ENCODE results near the gene ARID3B. TPM values are rescaled to one million over a fixed set of nuclear protein-coding genes. Genes with fewer than 3 reads are reported as not detected.

Gene ARID3B
- total RNA-seq, 2 experiments from 2014 or later: 3.2 to 7.5 TPM

GRCh38 chr15:74523982-74524381 is 17.0 kb upstream of the ARID3B start:
- H3K27ac ChIP-seq (ENCODE audit: low read depth, low read length, poor library complexity, severe bottlenecking): no peak overlapping the region
- POLR2A ChIA-PET: interaction anchor here (0.7 kb wide), 1 partner anchor 17 kb away, joined by 3 read pairs; no protein-coding TSS in a partner anchor
- no peaks in the 10 kb centered on the region for H3K79me2 ChIP-seq (ENCODE audit: insufficient read depth, low read depth, low read length)
- H4K20me1 ChIP-seq (ENCODE audit: insufficient read depth, low read length): no peaks in the 10 kb centered on the region
- H2AFZ ChIP-seq (ENCODE audit: low read length): no peak overlapping the region
- no peaks in the 10 kb centered on the region for H3K9me2 ChIP-seq (ENCODE audit: insufficient read depth, low read length)
- CTCF ChIA-PET (ENCODE audit: unreplicated experiment): no interaction called here
- H3K4me1 ChIP-seq (ENCODE audit: insufficient read depth, low read length, poor library complexity, severe bottlenecking): no peaks in the 10 kb centered on the region
- no peak overlapping the region for H3K4me2 ChIP-seq (ENCODE audit: low read length)
- intact Hi-C loops (cut with micrococcal nuclease; ENCODE audit: unreplicated experiment): no loop called here
- BruUV-seq (replicated peaks): no TSS peak
- TF ChIP-seq CTCF (conservative IDR thresholded peaks at IDR 0.05; ENCODE audit: low read length): no peak
- no peak for TF ChIP-seq EZH2phosphoT487 (IDR thresholded peaks at IDR 0.05; ENCODE audit: borderline replicate concordance, low read depth, low read length)
- DNase-seq (ENCODE audit: low spot score): no peak
- no peaks in the 10 kb centered on the region for H3K36me3 ChIP-seq (ENCODE audit: insufficient read depth, low read length)
- no peak overlapping the region for H3K4me3 ChIP-seq (ENCODE audit: low read depth, low read length, poor library complexity, severe bottlenecking)
- no peaks in the 10 kb centered on the region for H3K9me3 ChIP-seq (ENCODE audit: low read length)

- Histone ChIP-seq H3K9me2 (ENCODE audit: insufficient read depth, low read length) (no peaks in the 10 kb centered on the region), H3K27ac (ENCODE audit: low read depth, low read length, poor library complexity, severe bottlenecking) (no peak overlapping the region), H3K79me2 (ENCODE audit: insufficient read depth, low read depth, low read length) (no peaks in the 10 kb centered on the region), H3K4me3 (ENCODE audit: low read depth, low read length, poor library complexity, severe bottlenecking) (no peak overlapping the region), H2AFZ (ENCODE audit: low read length) (no peak overlapping the region), H3K36me3 (ENCODE audit: insufficient read depth, low read length) (no peaks in the 10 kb centered on the region), H4K20me1 (ENCODE audit: insufficient read depth, low read length) (peaks cover 4% of the 10 kb centered on the region; the same call in 1 of the 2 replicates), H3K9me3 (ENCODE audit: low read length) (no peaks in the 10 kb centered on the region), H3K4me2 (ENCODE audit: low read length) (no peak overlapping the region), H3K4me1 (ENCODE audit: insufficient read depth, low read length, poor library complexity, severe bottlenecking) (no peaks in the 10 kb centered on the region)
- BruUV-seq (replicated peaks): no TSS peak
- CTCF ChIA-PET (ENCODE audit: unreplicated experiment): no interaction called here
- intact Hi-C loops (cut with micrococcal nuclease; ENCODE audit: unreplicated experiment): no loop called here
- POLR2A ChIA-PET: no interaction called here
- TF ChIP-seq CTCF (conservative IDR thresholded peaks at IDR 0.05; ENCODE audit: low read length) (no peak), EZH2phosphoT487 (IDR thresholded peaks at IDR 0.05; ENCODE audit: borderline replicate concordance, low read depth, low read length) (no peak)
- DNase-seq (ENCODE audit: low spot score): no peak
Measured at GRCh38 chr15:74525309-74525708, 15.7 kb upstream of the ARID3B start.

GRCh38 chr15:74525945-74526344 is 15.1 kb upstream of the ARID3B start:
- no peak for TF ChIP-seq EZH2phosphoT487 (IDR thresholded peaks at IDR 0.05; ENCODE audit: borderline replicate concordance, low read depth, low read length)
- no peak for TF ChIP-seq CTCF (conservative IDR thresholded peaks at IDR 0.05; ENCODE audit: low read length)
- Histone ChIP-seq H4K20me1 (ENCODE audit: insufficient read depth, low read length) (peaks cover 4% of the 10 kb centered on the region; the same call in 1 of the 2 replicates), H3K4me3 (ENCODE audit: low read depth, low read length, poor library complexity, severe bottlenecking) (no peak overlapping the region), H3K27ac (ENCODE audit: low read depth, low read length, poor library complexity, severe bottlenecking) (no peak overlapping the region), H3K36me3 (ENCODE audit: insufficient read depth, low read length) (no peaks in the 10 kb centered on the region), H3K4me1 (ENCODE audit: insufficient read depth, low read length, poor library complexity, severe bottlenecking) (no peaks in the 10 kb centered on the region), H3K9me2 (ENCODE audit: insufficient read depth, low read length) (no peaks in the 10 kb centered on the region), H2AFZ (ENCODE audit: low read length) (no peak overlapping the region), H3K4me2 (ENCODE audit: low read length) (no peak overlapping the region), H3K79me2 (ENCODE audit: insufficient read depth, low read depth, low read length) (no peaks in the 10 kb centered on the region), H3K9me3 (ENCODE audit: low read length) (no peaks in the 10 kb centered on the region)
- BruUV-seq (replicated peaks): no TSS peak
- no peak for DNase-seq (ENCODE audit: low spot score)
- ChIA-PET POLR2A (interaction anchor here (0.7 kb wide), 1 partner anchor 25 kb away, joined by 8 read pairs; no protein-coding TSS in a partner anchor), CTCF (ENCODE audit: unreplicated experiment) (no interaction called here)
- intact Hi-C loops (cut with micrococcal nuclease; ENCODE audit: unreplicated experiment): no loop called here
